Measurements from ENCODE around the gene OLFM2.

DNA sequence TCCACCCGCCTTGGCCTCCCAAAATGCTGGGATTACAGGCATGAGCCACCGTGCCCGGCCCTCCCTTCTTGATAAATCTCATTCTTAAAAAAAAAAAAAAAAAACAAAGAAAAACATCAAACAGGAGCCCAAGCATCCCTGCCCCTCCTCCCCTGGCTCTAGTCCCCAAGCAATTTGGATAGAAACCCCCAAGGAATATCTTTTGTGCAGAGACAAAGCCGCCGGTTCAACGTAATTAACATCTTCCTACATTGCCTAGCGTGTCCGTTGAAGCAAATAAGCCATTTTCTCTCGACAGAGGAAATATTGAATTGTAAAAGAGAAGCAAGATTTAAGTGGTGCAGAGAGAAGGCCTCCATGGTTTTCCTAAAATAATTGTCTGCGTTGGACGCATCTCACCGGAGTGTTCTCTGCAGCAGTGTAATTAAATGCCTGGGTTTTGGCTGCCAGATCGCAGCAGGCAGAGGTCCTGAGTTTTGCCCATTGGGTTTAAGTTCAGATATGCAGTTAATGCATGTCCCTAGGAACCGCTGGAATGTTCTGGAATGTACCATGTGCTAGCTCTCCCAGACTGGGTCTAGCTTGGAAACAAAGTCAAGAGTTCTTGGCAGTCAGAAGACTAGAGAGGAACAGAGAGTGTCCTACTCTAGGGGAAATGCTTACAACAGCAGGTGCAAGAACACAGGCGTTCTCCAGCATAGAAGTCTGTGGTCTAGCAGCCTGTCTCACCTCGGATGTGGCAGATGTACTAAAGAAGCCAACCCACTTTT, 70.4 kb downstream of the OLFM2 start:
- no peak for TF ChIP-seq SP1 (IDR thresholded peaks at IDR 0.05; ENCODE audit: low read depth)
- TF ChIP-seq EGR1 (IDR thresholded peaks at IDR 0.05; ENCODE audit: low read depth): no peak
- TF ChIP-seq, protein P1, sequence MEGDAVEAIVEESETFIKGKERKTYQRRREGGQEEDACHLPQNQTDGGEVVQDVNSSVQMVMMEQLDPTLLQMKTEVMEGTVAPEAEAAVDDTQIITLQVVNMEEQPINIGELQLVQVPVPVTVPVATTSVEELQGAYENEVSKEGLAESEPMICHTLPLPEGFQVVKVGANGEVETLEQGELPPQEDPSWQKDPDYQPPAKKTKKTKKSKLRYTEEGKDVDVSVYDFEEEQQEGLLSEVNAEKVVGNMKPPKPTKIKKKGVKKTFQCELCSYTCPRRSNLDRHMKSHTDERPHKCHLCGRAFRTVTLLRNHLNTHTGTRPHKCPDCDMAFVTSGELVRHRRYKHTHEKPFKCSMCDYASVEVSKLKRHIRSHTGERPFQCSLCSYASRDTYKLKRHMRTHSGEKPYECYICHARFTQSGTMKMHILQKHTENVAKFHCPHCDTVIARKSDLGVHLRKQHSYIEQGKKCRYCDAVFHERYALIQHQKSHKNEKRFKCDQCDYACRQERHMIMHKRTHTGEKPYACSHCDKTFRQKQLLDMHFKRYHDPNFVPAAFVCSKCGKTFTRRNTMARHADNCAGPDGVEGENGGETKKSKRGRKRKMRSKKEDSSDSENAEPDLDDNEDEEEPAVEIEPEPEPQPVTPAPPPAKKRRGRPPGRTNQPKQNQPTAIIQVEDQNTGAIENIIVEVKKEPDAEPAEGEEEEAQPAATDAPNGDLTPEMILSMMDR (IDR thresholded peaks at IDR 0.05 in 2 of 3, conservative IDR thresholded peaks at IDR 0.05 in 1 of 3; ENCODE audit: borderline replicate concordance in 1 of 3, insufficient read depth in 1 of 3, low read depth in 2 of 3, low read length in 2 of 3): no peak
- TF ChIP-seq JUND (IDR thresholded peaks at IDR 0.05): no peak
- no peak for TF ChIP-seq ELF1 (IDR thresholded peaks at IDR 0.05; ENCODE audit: borderline replicate concordance, low read depth)
